GM21786 (cell line): ENCODE results near the gene ABCC3.

Experiments
- ATAC-seq: cut with Tn5 transposase; IDR thresholded peaks from one replicate; pipeline ENCODE4 v1.9.1; 2021; ENCODE audit not compliant: unreplicated experiment

ABCC3 gene

GRCh38 chr17:50725769-50726655 lies 91.3 kb downstream of the ABCC3 start:
- no peak for ATAC-seq

GRCh38 chr17:50728112-50728429 lies 93.4 kb downstream of the ABCC3 start:
- ATAC-seq, result no peak

GRCh38 chr17:50728881-50729765 lies 94.4 kb downstream of the ABCC3 start:
- no peak for ATAC-seq

- ATAC-seq, result no peak
Measured at GRCh38 chr17:50731575-50732460, 97.1 kb downstream of the ABCC3 start.

- ATAC-seq, result no peak
Measured at GRCh38 chr17:50735287-50735686, 100.6 kb downstream of the ABCC3 start.

GRCh38 chr17:50737118-50737698 lies 102.5 kb downstream of the ABCC3 start:
- no peak for ATAC-seq

GRCh38 chr17:50739098-50739497 lies 104.4 kb downstream of the ABCC3 start:
- ATAC-seq, result no peak
